Measurements from ENCODE around the gene C5orf47.

The C5orf47 gene

GRCh38 chr5:174047472-174048099 is 58.6 kb downstream of the C5orf47 start:
- Histone ChIP-seq H3K9me3 (ENCODE audit: control insufficient read depth, low read length) (no peaks in the 10 kb centered on the region), H3K4me3 (ENCODE audit: low read length) (no peak overlapping the region), H3K9ac (ENCODE audit: low read length) (no peak overlapping the region), H3K4me1 (ENCODE audit: control insufficient read depth, insufficient read depth, low read length) (no peaks in the 10 kb centered on the region), H3K36me3 (ENCODE audit: control insufficient read depth, insufficient read depth, low read length, severe bottlenecking) (no peaks in the 10 kb centered on the region), H3K27me3 (replicated peaks; ENCODE audit: control insufficient read depth, insufficient read depth, low read length) (peaks cover 22% of the 10 kb centered on the region)
- DNase-seq (ENCODE audit: low read depth) = no peak

GRCh38 chr5:174052636-174053035 is 63.7 kb downstream of the C5orf47 start:
- Histone ChIP-seq H3K4me3 (ENCODE audit: low read length) (no peak overlapping the region), H3K4me1 (ENCODE audit: control insufficient read depth, insufficient read depth, low read length) (no peaks in the 10 kb centered on the region), H3K9ac (ENCODE audit: low read length) (no peak overlapping the region), H3K9me3 (ENCODE audit: control insufficient read depth, low read length) (no peaks in the 10 kb centered on the region), H3K27me3 (replicated peaks; ENCODE audit: control insufficient read depth, insufficient read depth, low read length) (peaks cover 10% of the 10 kb centered on the region), H3K36me3 (ENCODE audit: control insufficient read depth, insufficient read depth, low read length, severe bottlenecking) (no peaks in the 10 kb centered on the region)
- DNase-seq (ENCODE audit: low read depth) = no peak

DNA sequence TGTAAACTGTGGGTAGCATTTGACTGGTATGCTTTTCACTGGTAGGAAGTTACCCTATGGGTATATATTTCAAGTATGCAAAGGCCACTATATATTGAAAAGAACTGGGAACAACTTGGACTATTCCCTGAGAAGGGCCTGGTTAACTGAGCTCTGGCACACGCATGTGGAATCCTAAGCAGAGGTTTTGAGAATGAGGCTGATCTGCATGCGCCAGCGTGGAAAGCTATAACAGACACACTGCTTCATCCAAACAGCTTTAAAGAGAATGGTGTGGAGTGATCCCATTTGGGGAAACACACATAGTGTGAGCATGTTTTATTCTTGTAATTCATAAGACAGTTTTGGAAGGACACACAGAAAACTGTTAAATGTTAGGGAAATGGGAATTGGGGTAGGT is 64.9 kb downstream of the C5orf47 start:
- Histone ChIP-seq H3K36me3 (ENCODE audit: control insufficient read depth, insufficient read depth, low read length, severe bottlenecking) (no peaks in the 10 kb centered on the region), H3K27me3 (replicated peaks; ENCODE audit: control insufficient read depth, insufficient read depth, low read length) (peaks cover 4% of the 10 kb centered on the region), H3K9me3 (ENCODE audit: control insufficient read depth, low read length) (no peaks in the 10 kb centered on the region), H3K4me3 (ENCODE audit: low read length) (no peak overlapping the region), H3K4me1 (ENCODE audit: control insufficient read depth, insufficient read depth, low read length) (no peaks in the 10 kb centered on the region), H3K9ac (ENCODE audit: low read length) (no peak overlapping the region)
- DNase-seq (ENCODE audit: low read depth) = no peak
